Astrocyte of the cerebellum (primary cell): ENCODE data around the gene DMRT3.

Experiments
- DNase-seq: peaks from one replicate; pipeline ENCODE4 v3.0.0-alpha.2; 2011; ENCODE audit warnings: low read depth
- H3K4me3 ChIP-seq: 2 replicates; pipeline ENCODE4 v1.5.1; 2011; ENCODE audit warnings: mild to moderate bottlenecking, low read depth, low read length, moderate library complexity
- in situ Hi-C: cut with HindIII; loops from 2 replicates; pipeline ENCODE4 v1.10.0; 2017; ENCODE audit warnings: low sequenced_read_pairs
- TF ChIP-seq, protein P1 (sequence below): IDR thresholded peaks from 2 replicates; pipeline ENCODE4 v1.5.1; 2012; ENCODE audit warnings: low read length, low read depth, moderate library complexity, mild to moderate bottlenecking; ENCODE audit errors: missing control alignments

DMRT3 gene

DNA sequence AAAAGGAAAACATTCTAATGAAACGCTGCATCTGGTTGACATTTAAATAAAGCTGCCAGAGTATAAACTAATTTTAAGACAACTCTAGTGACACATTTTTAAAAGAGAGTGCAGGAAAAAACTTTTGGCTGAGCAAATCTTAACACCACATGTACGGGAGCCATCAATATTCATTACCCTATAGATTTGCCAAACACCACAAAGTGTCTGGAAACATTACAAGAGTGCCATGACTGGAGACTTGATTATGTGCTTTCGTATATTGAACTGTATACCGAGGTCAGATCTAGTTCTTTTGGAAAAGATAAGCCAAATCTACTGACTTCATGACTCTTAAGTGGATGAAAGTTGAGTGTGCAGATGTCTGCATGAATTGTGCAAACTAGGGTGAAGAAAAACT lies 63.1 kb downstream of the DMRT3 start:
- no peak overlapping the region for H3K4me3 ChIP-seq
- in situ Hi-C loops, result no loop called here
- TF ChIP-seq, protein P1, sequence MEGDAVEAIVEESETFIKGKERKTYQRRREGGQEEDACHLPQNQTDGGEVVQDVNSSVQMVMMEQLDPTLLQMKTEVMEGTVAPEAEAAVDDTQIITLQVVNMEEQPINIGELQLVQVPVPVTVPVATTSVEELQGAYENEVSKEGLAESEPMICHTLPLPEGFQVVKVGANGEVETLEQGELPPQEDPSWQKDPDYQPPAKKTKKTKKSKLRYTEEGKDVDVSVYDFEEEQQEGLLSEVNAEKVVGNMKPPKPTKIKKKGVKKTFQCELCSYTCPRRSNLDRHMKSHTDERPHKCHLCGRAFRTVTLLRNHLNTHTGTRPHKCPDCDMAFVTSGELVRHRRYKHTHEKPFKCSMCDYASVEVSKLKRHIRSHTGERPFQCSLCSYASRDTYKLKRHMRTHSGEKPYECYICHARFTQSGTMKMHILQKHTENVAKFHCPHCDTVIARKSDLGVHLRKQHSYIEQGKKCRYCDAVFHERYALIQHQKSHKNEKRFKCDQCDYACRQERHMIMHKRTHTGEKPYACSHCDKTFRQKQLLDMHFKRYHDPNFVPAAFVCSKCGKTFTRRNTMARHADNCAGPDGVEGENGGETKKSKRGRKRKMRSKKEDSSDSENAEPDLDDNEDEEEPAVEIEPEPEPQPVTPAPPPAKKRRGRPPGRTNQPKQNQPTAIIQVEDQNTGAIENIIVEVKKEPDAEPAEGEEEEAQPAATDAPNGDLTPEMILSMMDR, result no peak
- no peak for DNase-seq
